Stimulated activated CD4-positive, alpha-beta T cell treated with anti-CD3 and anti-CD28 coated beads, Interleukin-1b, Interleukin-23, amount 100 ng/mL, for 24 hours (primary cell): Measurements from ENCODE around the gene TAC4.
"Not testable (repeated sequence)": the region's sequence is repeated elsewhere in the genome, so short reads cannot be mapped to it uniquely, and the experiment has no call there.

Experiments used
- DNase-seq, 4 experiments: peaks; one replicate each; pipeline ENCODE4 v3.0.0-alpha.2; 2020; ENCODE audit warnings: low read depth in 4 of 4, low spot score in 1 of 4

Gene TAC4

DNA sequence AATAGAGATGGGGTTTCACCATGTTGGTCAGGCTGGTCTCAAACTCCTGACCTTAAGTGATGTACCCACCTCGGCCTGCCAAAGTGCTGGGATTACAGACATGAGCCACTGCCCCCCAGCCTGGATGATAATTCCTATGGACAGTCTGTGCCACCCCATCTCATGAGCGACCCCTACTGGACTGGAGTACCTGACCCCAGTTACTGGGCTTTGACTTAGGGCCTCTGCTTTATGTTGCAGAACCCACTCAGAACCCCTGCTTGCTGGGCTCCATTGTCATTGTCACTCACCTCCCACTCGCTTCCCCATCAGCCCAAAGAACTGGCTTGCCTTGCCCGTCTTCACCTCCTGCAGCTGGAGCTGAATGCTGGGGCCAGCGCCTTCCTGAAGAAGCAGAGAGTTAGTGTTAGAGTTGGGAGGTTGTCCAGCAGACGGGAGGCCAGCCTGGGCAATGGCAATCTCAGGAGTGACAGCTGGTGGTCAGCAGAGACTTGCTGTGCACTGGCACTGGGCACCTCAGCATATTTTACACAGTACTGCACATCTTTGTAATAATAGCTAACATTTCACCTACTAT, 4.0 kb downstream of the TAC4 start:
- DNase-seq, result peak in 1 of 4 experiments; percentile 11

DNA sequence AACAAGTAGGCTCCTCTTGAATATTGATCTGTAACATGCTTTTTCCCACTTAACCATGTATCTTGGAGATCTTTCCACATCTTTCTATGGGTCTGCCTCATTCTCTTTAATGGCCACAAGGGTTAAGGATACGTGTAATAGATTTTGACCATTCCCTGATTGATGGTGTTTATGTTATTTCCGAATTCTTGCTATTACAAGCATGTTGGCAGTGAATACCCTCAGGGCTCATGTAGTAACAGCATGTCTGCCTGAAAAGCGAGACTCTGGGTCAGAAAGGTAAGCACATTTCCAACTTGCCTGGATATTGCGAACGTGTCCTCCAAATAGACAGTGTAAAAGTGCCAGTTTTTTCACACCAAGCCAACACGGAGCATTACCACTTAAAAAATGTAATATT, 5.0 kb downstream of the TAC4 start:
- DNase-seq, result no peak

- DNase-seq, result no peak
These were observed 5.5 kb downstream of the TAC4 start for GRCh38 chr17:49842371-49842770.

GRCh38 chr17:49841548-49841947, 6.3 kb downstream of the TAC4 start:
- no peak for DNase-seq

- DNase-seq, result no peak
These were observed 8.4 kb downstream of the TAC4 start for GRCh38 chr17:49839455-49839854.

DNA sequence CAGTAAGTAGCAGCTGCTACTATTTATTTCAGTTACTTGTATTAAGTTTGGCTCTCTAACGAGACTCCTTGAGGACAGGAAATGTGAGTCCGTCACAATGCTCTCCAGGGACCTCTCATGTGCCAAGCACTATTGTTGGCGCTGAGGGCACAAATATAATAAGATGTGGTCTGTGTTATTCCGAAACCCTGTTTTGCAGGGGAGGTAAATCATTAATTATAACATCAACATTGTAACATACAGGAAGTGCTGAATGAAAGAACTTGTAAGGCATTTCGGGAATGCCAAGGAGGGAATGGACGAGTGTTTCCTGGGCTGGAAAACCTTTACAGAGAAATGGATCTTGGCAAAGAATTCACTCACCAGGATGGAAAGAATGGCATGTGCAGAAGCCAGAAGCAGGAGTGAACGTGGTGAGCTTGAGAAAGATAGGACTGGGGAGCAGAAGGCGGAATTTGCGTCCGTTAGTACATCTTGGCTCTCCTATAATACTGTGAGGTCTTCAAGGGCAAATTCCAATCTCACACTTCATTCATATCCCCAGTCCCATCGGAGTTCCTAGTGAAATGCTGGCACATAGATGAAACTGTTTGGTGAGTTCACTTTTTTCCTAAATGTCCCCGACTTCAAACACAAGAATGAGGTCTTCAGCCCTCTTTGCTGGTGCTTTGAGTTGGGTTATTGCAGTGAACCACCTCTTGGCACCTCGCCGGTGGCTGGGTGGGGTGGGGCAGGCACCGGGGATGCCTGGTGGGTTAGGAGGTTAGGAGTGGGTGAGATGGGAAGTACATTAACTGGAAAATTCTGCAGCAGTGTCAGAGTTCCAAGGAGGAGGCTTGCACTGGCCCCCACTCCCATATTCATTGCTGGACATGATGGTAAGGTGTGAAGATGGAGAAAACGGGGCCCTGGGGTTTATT, 11.5 kb downstream of the TAC4 start:
- DNase-seq, result no peak

DNA sequence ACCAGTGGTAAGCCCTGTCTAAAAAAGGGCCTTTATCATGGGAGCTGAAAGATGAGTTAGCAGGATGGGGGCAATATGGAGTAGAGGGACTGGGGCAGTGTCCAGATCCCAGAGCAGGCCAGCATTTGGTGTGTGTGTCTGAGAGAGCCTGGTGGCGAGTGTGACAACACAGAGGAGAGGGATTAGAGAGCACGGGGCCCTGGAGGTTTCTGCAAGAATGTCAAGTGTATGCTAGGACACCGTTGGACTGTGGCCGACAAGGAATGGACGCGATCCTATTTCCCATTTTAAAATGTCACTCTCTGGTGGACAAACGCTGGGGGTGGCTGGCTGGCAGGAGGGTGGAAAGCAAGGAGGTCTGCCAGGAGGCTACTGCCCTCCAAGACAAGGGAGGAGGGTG, 12.4 kb downstream of the TAC4 start:
- DNase-seq, result no peak

DNA sequence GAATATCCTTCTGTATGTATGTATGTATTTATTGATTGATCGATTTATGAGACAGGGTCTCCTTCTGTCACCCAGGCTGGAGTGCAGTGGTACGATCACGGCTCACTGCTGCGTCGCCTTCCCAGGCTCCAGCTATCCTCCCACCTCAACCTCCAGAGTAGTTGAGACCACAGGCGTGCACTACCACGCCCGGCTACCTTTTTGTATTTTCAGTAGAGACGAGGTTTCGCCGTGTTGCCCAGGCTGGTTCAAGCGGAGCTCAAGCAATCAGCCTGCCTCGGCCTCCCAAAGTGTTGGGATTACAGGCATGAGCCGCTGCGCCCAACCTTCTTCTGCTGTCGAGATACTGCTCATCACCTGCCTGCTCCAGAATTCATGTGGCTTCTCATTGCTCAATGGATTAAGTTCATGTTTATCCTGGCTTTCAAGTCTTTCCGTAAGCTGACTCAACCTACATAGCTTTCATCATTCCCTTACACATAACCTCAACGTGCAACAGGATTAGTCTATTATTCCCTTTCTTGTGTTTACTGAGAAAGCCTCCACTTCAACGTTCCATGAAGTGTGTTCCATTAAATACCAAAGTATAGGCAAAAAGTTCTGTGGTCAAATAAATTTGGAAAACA, 13.6 kb downstream of the TAC4 start:
- DNase-seq, result no peak

- no peak for DNase-seq
These were observed 14.8 kb downstream of the TAC4 start for GRCh38 chr17:49832840-49833599.

- DNase-seq, result no peak
These were observed 17.3 kb downstream of the TAC4 start for GRCh38 chr17:49830605-49831004.

DNA sequence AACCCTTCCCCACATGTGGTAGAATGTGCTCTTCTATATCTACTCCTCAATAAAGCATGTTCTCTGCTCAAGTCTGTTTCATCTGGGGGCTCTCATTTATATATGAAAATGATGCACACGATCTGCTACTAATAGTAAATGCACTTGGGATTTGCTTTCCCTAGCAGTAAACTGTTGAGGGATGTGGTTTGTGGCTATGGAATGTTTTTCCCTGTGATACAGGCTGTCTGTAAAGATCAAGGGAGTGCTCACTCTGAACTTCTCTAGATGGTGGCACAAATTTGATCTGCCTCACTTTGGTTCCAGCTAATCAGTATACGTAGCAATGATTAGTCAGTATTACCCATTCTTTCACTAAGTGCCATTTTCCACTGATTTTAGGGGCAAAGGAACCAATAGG, 18.8 kb downstream of the TAC4 start:
- DNase-seq, result no peak

- DNase-seq, result not testable (repeated sequence)
These were observed 19.5 kb downstream of the TAC4 start for GRCh38 chr17:49828325-49828724.

DNA sequence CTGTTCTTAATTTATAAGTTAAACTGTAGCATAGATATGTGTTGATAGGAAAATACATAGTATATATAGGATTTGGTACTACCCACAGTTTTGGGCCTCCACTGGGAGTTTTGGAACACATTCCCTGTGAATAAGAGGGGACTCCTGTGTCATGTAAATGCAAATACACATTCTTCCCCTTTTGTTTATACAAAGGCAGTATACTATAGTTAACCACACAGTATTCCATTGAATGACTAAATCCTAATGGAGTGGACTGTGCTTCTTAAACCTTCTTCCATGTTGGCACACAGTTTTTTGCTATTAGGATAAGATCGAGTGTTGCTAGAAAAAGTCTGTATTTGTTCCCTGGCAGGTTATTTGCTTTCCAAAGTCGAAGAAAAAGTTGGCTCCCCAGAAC, 22.2 kb downstream of the TAC4 start:
- DNase-seq, result no peak

- DNase-seq, result no peak
These were observed 24.3 kb downstream of the TAC4 start for GRCh38 chr17:49823614-49824013.

- DNase-seq, result no peak
These were observed 25.0 kb downstream of the TAC4 start for GRCh38 chr17:49822829-49823228.

GRCh38 chr17:49821916-49822315, 26.0 kb downstream of the TAC4 start:
- no peak for DNase-seq

- no peak for DNase-seq
These were observed 26.4 kb downstream of the TAC4 start for GRCh38 chr17:49821466-49821865.

DNA sequence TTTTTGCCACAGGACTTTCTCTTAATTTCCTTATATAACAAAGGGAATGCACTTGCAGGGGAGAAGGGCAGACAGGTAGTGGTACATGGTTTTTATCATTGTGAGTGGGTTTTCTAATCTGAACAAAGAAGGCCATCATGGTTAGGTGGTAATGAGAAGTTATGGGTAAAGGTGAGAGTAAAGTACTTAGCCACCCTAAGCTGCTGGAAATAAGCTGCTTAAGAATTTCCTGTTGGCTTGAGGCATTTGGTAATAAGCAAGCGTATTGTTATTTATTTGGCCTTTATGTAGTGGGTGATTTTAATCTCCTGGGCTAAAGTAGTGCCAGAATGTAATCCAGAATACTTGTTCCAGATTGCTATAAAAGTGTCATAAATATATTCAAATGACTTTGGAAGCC, 27.1 kb downstream of the TAC4 start:
- DNase-seq, result no peak

DNA sequence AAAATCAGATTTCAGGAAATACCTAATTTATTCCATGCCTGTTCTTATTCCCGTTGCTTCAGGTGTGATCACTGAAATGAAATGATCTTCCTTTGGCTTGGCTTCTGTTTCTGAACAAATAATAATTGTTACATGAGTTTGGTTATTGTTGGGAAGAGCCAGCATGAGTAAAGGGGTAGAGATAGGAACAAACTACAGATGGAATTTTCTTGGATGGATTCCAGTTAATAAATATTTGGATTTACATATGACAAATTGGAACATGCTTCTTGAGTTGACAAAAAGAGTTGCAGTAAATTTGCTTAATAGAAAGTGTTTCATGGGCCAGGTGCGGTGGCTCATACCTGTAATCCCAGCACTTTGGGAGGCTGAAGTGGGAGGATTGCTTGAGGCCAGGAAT, 28.2 kb downstream of the TAC4 start:
- DNase-seq, result no peak

DNA sequence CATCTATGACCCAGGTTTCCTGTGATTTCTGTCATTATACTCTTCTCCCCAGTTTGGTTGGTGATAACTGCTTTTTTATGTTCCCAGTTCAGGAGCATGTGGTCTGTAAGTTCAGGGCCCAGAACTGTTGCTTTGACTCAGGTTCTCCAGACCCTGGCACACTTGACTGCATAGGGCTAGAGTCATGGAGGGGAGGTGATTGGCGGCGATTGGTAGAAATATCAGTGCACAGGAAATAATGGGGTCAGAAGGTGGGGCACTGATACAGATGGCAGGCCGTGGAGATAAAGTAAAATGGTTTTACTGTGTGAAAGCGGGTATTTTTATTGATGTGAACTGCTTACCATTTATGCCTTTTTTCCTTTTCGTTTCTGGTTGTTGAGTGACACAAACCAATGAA, 28.7 kb downstream of the TAC4 start:
- no peak for DNase-seq

- DNase-seq, result no peak
These were observed 29.9 kb downstream of the TAC4 start for GRCh38 chr17:49817993-49818392.
